Kidney (tissue), 14 donors: Measurements from ENCODE around the gene FASTK. TPM values are rescaled to one million over a fixed set of nuclear protein-coding genes. Genes with fewer than 3 reads are reported as not detected.
A peak's percentile ranks its signal among the peaks of the same experiment; 100 is the strongest.

Experiments
- DNase-seq, 5 donors: peaks; one replicate each; pipeline ENCODE4 v3.0.0-alpha.2; 2013 to 2020
- FAIRE-seq: peaks from 2 replicates; lab custom pipeline; 2012; peaks lifted over from hg19 to GRCh38; lab: Jason Lieb, UNC
- H3K27ac ChIP-seq, 2 donors: one replicate each; pipeline ENCODE4 v1.7.0; 2013; ENCODE audit warnings: low read depth in 2 of 2, low read length in 2 of 2, inconsistent platforms in 1 of 2
- H3K27me3 ChIP-seq: one replicate; pipeline ENCODE4 v1.7.1; 2013; ENCODE audit warnings: low read length, inconsistent platforms; ENCODE audit not compliant: control insufficient read depth, insufficient read depth
- H3K36me3 ChIP-seq, 3 donors: one replicate each; pipeline versions ENCODE4 v1.7.0 to v1.7.1; 2013; ENCODE audit warnings: low read length in 3 of 3, control low read depth in 1 of 3, inconsistent platforms in 1 of 3; ENCODE audit not compliant: insufficient read depth in 3 of 3, control insufficient read depth in 2 of 3
- H3K4me1 ChIP-seq, 3 donors: one replicate each; pipeline versions ENCODE4 v1.7.0 to v1.7.1; 2013; ENCODE audit warnings: low read length in 3 of 3, inconsistent platforms in 1 of 3, low read depth in 1 of 3; ENCODE audit not compliant: control insufficient read depth in 2 of 3, insufficient read depth in 2 of 3
- H3K4me3 ChIP-seq, 3 donors: one replicate each; pipeline versions ENCODE4 v1.7.0 to v1.8.1; 2013; ENCODE audit warnings: low read length in 3 of 3, control low read depth in 1 of 3, inconsistent platforms in 1 of 3
- H3K9ac ChIP-seq, 3 donors: one replicate each; pipeline versions ENCODE4 v1.7.0 to v1.7.1; 2013; ENCODE audit warnings: low read length in 3 of 3, control low read depth in 1 of 3, inconsistent platforms in 1 of 3
- H3K9me3 ChIP-seq, 3 donors: one replicate each; pipeline versions ENCODE4 v1.7.0 to v1.7.1; 2013; ENCODE audit warnings: low read length in 3 of 3, control low read depth in 1 of 3, inconsistent platforms in 1 of 3; ENCODE audit not compliant: control insufficient read depth in 2 of 3, insufficient read depth in 1 of 3
- intact Hi-C: fragments of 100-400 bp; cut with DNase I; formaldehyde crosslinking; loops from one replicate; pipeline ENCODE4 v1.11.1; 2022
- polyA plus RNA-seq: library from polyadenylated mRNA; stranded (reverse); fragments of 350-450 nt; fragmentation: Illumina TruSeq; extraction: RNeasy Lipid Tissue Mini Kit (QIAGEN cat#74804); gene quantifications from one replicate; pipeline ENCODE4 v1.2.3, GENCODE V29; 2014; ENCODE audit warnings: low read depth, low replicate concordance; ENCODE audit not compliant: insufficient read depth
- total RNA-seq: library from RNA; stranded (reverse); fragmentation: NEBNext Ultra II Directional; extraction: Animal tissue kit (Norgen Biotek cat#: 25700); gene quantifications from one replicate; pipeline ENCODE4 v1.2.1, GENCODE V29; 2021
- TF ChIP-seq, protein P1 (sequence below): IDR thresholded peaks from 3 replicates; pipeline ENCODE4 v1.5.1; 2012; ENCODE audit warnings: mild to moderate bottlenecking, moderate library complexity, borderline replicate concordance; ENCODE audit not compliant: insufficient read depth; ENCODE audit errors: extremely low read depth
- donor health status: control.
- donor health status: control.
- donor health status: control.
- donor health status: control.
- donor health status: control.
- donor health status: DM: yes; HTN: yes; CAD: no.
- donor health status: Normal renal cell carcinoma (clear cell type).

The FASTK gene
- total and polyA plus RNA-seq, 2 donors from 2014 or later: 71.2 to 116 TPM

DNA sequence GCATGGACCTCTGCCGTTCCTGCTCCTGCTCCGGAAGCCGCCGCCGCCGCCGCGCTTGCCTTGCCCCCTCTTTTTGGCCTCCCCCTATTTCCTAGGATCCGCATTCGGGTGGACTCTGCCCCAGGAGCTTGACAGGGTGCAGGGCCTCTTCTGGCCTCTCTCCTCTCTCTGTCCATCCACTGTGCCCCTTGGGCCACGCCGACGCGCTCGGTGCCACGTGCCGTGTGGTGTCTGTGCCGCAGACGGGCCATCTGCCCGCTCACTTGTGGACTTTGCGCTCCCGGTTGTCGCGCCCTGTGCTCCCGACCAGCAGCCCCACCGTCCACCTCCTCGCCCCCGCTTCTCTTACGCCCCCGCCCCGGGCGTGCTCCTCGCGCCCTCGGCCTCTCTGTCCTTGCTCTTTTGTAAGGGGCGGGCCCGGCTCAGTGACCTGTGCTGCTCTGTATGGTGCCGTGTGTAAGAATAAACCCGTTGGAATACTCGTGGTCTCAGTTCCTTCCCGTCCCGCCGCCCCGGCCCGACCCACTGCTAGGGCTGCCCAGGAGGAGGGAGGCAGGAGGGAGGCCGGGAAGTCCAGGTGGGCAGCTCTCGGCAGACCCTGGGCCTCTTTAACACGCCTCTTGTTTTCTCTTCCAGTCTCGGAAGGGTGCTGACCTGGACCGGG lies 42.7 kb upstream of the FASTK start:
- Histone ChIP-seq H3K4me3 (no peak overlapping the region), H3K9me3 (no peaks in the 10 kb centered on the region), H3K27ac (no peak overlapping the region), H3K36me3 (peaks cover 0 to 35% (median 17%) of the 10 kb centered on the region in 3 donors), H3K27me3 (no peaks in the 10 kb centered on the region), H3K9ac (no peak overlapping the region), H3K4me1 (peaks cover 0 to 5% (median 0%) of the 10 kb centered on the region in 3 donors)
- peak in 1 of 5 donors; percentile 64 for DNase-seq
- TF ChIP-seq, protein P1, sequence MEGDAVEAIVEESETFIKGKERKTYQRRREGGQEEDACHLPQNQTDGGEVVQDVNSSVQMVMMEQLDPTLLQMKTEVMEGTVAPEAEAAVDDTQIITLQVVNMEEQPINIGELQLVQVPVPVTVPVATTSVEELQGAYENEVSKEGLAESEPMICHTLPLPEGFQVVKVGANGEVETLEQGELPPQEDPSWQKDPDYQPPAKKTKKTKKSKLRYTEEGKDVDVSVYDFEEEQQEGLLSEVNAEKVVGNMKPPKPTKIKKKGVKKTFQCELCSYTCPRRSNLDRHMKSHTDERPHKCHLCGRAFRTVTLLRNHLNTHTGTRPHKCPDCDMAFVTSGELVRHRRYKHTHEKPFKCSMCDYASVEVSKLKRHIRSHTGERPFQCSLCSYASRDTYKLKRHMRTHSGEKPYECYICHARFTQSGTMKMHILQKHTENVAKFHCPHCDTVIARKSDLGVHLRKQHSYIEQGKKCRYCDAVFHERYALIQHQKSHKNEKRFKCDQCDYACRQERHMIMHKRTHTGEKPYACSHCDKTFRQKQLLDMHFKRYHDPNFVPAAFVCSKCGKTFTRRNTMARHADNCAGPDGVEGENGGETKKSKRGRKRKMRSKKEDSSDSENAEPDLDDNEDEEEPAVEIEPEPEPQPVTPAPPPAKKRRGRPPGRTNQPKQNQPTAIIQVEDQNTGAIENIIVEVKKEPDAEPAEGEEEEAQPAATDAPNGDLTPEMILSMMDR: no peak
- no peak for FAIRE-seq
- intact Hi-C loops: no loop called here

DNA sequence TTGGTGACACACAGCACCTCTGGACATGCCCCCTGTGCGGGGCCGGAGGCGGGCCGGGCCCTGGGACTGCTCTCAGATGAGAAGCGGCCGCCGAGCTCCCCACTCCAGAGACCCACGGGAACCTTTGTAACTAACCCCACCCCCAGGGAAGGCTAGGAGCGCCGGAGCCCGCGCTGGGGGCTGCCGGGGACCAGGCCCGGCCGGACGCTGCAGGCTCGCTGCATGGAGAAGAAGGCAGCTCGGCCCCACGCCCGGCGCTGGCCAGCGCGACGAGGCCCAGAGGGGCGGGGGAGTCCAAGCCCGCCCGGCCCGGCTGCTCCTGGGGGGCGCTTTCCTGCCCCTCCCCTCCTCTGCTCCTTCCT lies 42.2 kb upstream of the FASTK start:
- peak in 1 of 5 donors; percentile 47 for DNase-seq
- H3K27ac ChIP-seq: no peak overlapping the region
- FAIRE-seq: no peak
- H3K36me3 ChIP-seq: peaks cover 0 to 30% (median 14%) of the 10 kb centered on the region in 3 donors
- TF ChIP-seq, protein P1: no peak
- peaks cover 0 to 5% (median 0%) of the 10 kb centered on the region in 3 donors for H3K4me1 ChIP-seq
- H3K27me3 ChIP-seq: no peaks in the 10 kb centered on the region
- intact Hi-C loops: no loop called here
- no peak overlapping the region for H3K9ac ChIP-seq
- no peaks in the 10 kb centered on the region for H3K9me3 ChIP-seq
- H3K4me3 ChIP-seq: no peak overlapping the region

DNA sequence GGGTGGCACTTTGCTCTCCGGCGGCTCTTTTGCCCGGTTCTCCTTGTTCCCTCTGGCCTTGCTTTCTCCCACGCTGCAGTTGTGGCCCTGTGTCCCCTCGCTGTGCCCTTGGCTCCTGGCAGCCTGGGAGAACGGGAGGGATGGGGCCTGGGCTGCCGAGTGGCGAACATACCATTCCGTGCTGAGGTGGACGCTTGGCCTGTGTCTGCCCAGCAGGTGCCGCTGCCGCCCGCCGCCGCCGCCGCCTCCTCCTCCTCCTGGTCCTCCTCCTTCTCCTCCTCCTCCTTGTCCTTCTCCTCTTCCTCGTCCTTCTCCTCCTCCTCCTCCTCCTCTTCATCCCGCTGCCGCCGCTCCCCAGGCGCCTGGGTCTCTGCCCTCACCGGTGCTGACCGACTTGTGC lies 41.7 kb upstream of the FASTK start:
- FAIRE-seq (no peak), DNase-seq (peak in 4 of 5 donors; percentile 36 to 72 (median 55))
- H3K9me3 ChIP-seq: no peaks in the 10 kb centered on the region
- no peak overlapping the region for H3K4me3 ChIP-seq
- intact Hi-C loops: no loop called here
- H3K9ac ChIP-seq: no peak overlapping the region
- TF ChIP-seq, protein P1: peak; percentile 13
- H3K4me1 ChIP-seq: peaks cover 0 to 5% (median 0%) of the 10 kb centered on the region in 3 donors
- H3K27me3 ChIP-seq: no peaks in the 10 kb centered on the region
- H3K36me3 ChIP-seq: peaks cover 0 to 27% (median 14%) of the 10 kb centered on the region in 3 donors
- H3K27ac ChIP-seq: no peak overlapping the region
